ENCODE results near the gene CCDC85C.

The CCDC85C gene

GRCh38 chr14:99586761-99587459 is 17.1 kb downstream of the CCDC85C start:
- H3K27me3 ChIP-seq: no peaks in the 10 kb centered on the region
- H3K36me3 ChIP-seq: peaks cover 9% of the 10 kb centered on the region
- DNase-seq: no peak
- H3K4me3 ChIP-seq (ENCODE audit: low read depth, low read length): no peak overlapping the region
- peaks cover 55% of the 10 kb centered on the region for H3K4me1 ChIP-seq
- TF ChIP-seq, protein P1, sequence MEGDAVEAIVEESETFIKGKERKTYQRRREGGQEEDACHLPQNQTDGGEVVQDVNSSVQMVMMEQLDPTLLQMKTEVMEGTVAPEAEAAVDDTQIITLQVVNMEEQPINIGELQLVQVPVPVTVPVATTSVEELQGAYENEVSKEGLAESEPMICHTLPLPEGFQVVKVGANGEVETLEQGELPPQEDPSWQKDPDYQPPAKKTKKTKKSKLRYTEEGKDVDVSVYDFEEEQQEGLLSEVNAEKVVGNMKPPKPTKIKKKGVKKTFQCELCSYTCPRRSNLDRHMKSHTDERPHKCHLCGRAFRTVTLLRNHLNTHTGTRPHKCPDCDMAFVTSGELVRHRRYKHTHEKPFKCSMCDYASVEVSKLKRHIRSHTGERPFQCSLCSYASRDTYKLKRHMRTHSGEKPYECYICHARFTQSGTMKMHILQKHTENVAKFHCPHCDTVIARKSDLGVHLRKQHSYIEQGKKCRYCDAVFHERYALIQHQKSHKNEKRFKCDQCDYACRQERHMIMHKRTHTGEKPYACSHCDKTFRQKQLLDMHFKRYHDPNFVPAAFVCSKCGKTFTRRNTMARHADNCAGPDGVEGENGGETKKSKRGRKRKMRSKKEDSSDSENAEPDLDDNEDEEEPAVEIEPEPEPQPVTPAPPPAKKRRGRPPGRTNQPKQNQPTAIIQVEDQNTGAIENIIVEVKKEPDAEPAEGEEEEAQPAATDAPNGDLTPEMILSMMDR (IDR thresholded peaks at IDR 0.05; ENCODE audit: low read depth, low read length): no peak
- H3K9me3 ChIP-seq: no peaks in the 10 kb centered on the region

GRCh38 chr14:99586054-99586760 is 17.8 kb downstream of the CCDC85C start:
- TF ChIP-seq, protein P1 (IDR thresholded peaks at IDR 0.05; ENCODE audit: low read depth, low read length): no peak

DNA sequence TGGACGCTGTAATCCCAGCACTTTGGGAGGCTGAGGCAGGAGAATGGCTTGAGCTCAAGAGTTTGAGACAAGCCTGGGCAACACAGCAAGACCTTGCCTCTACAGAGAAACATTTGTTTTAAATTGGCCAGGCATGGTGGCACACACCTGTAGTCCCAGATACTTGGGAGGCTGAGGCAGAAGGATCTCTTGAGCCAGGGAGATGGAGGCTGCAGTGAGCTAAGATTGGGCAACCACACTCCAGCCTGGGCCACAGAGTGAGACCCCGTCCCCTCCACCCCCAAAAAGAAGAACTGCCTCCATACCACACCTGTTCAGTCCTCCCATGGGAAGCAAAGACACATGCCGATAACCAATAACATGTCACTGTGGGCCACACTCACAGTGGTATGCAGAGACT is 19.2 kb downstream of the CCDC85C start:
- Histone ChIP-seq H3K4me3 (ENCODE audit: low read depth, low read length) (no peak overlapping the region), H3K27me3 (no peaks in the 10 kb centered on the region), H3K4me1 (peaks cover 47% of the 10 kb centered on the region), H3K9me3 (no peaks in the 10 kb centered on the region), H3K36me3 (peaks cover 13% of the 10 kb centered on the region)
- TF ChIP-seq, protein P1 (IDR thresholded peaks at IDR 0.05; ENCODE audit: low read depth, low read length): no peak
- DNase-seq: no peak

More at GRCh38 chr14:99586054-99586760, 17.8 kb downstream of the CCDC85C start:
- Histone ChIP-seq H3K4me1 (peaks cover 56% of the 10 kb centered on the region), H3K9me3 (no peaks in the 10 kb centered on the region), H3K27me3 (no peaks in the 10 kb centered on the region), H3K36me3 (peaks cover 13% of the 10 kb centered on the region), H3K4me3 (ENCODE audit: low read depth, low read length) (no peak overlapping the region)
- DNase-seq: no peak

- peaks cover 14% of the 10 kb centered on the region for H3K36me3 ChIP-seq
- peaks cover 30% of the 10 kb centered on the region for H3K4me1 ChIP-seq
- H3K9me3 ChIP-seq: no peaks in the 10 kb centered on the region
- DNase-seq: no peak
- no peak overlapping the region for H3K4me3 ChIP-seq (ENCODE audit: low read depth, low read length)
- no peaks in the 10 kb centered on the region for H3K27me3 ChIP-seq
- TF ChIP-seq, protein P1 (IDR thresholded peaks at IDR 0.05; ENCODE audit: low read depth, low read length): no peak
These were observed 22.1 kb downstream of the CCDC85C start for GRCh38 chr14:99581938-99582337.

GRCh38 chr14:99581374-99581773 is 22.6 kb downstream of the CCDC85C start:
- H3K9me3 ChIP-seq: no peaks in the 10 kb centered on the region
- TF ChIP-seq, protein P1 (IDR thresholded peaks at IDR 0.05; ENCODE audit: low read depth, low read length): no peak
- H3K36me3 ChIP-seq: peaks cover 14% of the 10 kb centered on the region
- H3K27me3 ChIP-seq: no peaks in the 10 kb centered on the region
- no peak for DNase-seq
- H3K4me1 ChIP-seq: peaks cover 30% of the 10 kb centered on the region
- no peak overlapping the region for H3K4me3 ChIP-seq (ENCODE audit: low read depth, low read length)
